HCT116 (cell line): Measurements from ENCODE around the gene FNDC4.

ENCODE experiments used
- CTCF ChIP-seq, 3 experiments: fragments of 200-600 bp in 1 of 3; sonication (generic) in 1 of 3; IDR thresholded peaks in 2 of 3; conservative IDR thresholded peaks in 1 of 3; 2 replicates each; pipeline ENCODE4 v1.5.1; 2012 to 2017; ENCODE audit warnings: low read depth in 2 of 3, low read length in 2 of 3, antibody characterized with exemption in 1 of 3, borderline replicate concordance in 1 of 3, control low read depth in 1 of 3, mild to moderate bottlenecking in 1 of 3, mixed read lengths in 1 of 3, mixed run types in 1 of 3, moderate library complexity in 1 of 3; ENCODE audit not compliant: insufficient read depth in 1 of 3
- REST ChIP-seq: IDR thresholded peaks from 2 replicates; pipeline ENCODE4 v1.6.1; 2012; ENCODE audit warnings: low read depth
- ZNF274 ChIP-seq: fragments of 200-500 bp; sonication (Bioruptor generic); IDR thresholded peaks from 2 replicates; pipeline ENCODE4 v1.6.1; 2014; ENCODE audit warnings: mild to moderate bottlenecking, low read depth, low read length, inconsistent platforms

- TF ChIP-seq CTCF (IDR thresholded peaks at IDR 0.05 in 2 of 3, conservative IDR thresholded peaks at IDR 0.05 in 1 of 3; ENCODE audit: borderline replicate concordance in 1 of 3, insufficient read depth in 1 of 3, low read depth in 2 of 3, low read length in 2 of 3) (no peak), REST (no peak), ZNF274 (no peak)
Measured at GRCh38 chr2:27461118-27461517, 33.9 kb downstream of the FNDC4 start.
